ENCODE data around the gene BACE1-AS.

The BACE1-AS gene

DNA sequence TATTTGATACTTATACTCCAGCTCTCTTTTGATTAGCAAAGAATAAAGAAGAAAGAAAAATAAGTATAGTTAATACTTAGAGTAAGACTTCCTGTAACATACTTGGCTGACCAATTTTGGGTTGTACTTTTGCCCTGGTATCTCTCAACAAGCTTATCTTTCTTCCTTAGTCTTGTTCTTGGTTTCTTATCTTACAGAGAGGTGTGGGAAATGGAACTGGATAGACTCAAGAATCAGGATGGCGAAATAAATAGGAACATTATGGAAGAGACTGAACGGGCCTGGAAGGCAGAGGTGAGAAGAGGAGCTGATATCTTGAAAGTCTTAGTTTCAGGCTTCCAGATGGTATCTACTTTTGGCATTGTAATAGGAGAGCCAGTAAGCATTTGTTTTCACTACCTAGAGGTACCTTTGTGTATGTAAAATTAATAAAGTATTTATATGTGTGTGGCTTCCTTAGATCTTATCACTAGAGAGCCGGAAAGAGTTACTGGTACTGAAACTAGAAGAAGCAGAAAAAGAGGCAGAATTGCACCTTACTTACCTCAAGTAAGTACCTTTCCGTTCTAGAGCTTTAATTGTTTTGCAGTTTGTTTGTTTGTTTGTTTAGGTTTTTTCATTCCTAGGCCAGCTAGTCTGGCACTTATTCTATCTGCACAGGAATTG is 11.3 kb upstream of the BACE1-AS start:
- no peak overlapping the region for H3K27ac ChIP-seq
- no peak for TF ChIP-seq ZFX (IDR thresholded peaks at IDR 0.05; ENCODE audit: borderline replicate concordance)
- no peak for TF ChIP-seq CTCF (IDR thresholded peaks at IDR 0.05)

GRCh38 chr11:117281159-117281558 is 10.0 kb upstream of the BACE1-AS start:
- TF ChIP-seq CTCF (IDR thresholded peaks at IDR 0.05), result no peak
- TF ChIP-seq ZFX (IDR thresholded peaks at IDR 0.05; ENCODE audit: borderline replicate concordance), result no peak
- no peak overlapping the region for H3K27ac ChIP-seq

DNA sequence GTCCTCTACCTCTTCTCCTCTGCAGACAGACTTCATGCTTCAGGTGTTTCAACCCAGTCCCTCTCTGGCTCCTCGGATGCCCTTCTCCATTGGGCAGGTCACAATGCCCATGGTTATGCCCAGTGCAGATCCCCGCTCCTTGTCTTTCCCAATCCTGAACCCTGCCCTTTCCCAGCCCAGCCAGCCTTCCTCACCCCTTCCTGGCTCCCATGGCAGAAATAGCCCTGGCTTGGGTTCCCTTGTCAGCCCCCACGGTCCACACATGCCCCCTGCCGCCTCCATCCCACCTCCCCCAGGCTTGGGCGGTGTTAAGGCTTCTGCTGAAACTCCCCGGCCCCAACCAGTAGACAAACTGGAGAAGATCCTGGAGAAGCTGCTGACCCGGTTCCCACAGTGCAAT is 9.3 kb upstream of the BACE1-AS start:
- no peak overlapping the region for H3K27ac ChIP-seq
- TF ChIP-seq CTCF (IDR thresholded peaks at IDR 0.05), result no peak
- TF ChIP-seq ZFX (IDR thresholded peaks at IDR 0.05; ENCODE audit: borderline replicate concordance), result no peak

- TF ChIP-seq ZFX (IDR thresholded peaks at IDR 0.05; ENCODE audit: borderline replicate concordance) (no peak), CTCF (IDR thresholded peaks at IDR 0.05) (no peak)
- no peak overlapping the region for H3K27ac ChIP-seq
Measured at GRCh38 chr11:117282956-117283355, 8.2 kb upstream of the BACE1-AS start.

GRCh38 chr11:117284053-117284452 is 7.1 kb upstream of the BACE1-AS start:
- TF ChIP-seq CTCF (IDR thresholded peaks at IDR 0.05), result no peak
- TF ChIP-seq ZFX (IDR thresholded peaks at IDR 0.05; ENCODE audit: borderline replicate concordance), result no peak
- no peak overlapping the region for H3K27ac ChIP-seq

- H3K27ac ChIP-seq, result no peak overlapping the region
- TF ChIP-seq ZFX (IDR thresholded peaks at IDR 0.05; ENCODE audit: borderline replicate concordance) (no peak), CTCF (IDR thresholded peaks at IDR 0.05) (no peak)
Measured at GRCh38 chr11:117286588-117286987, 4.6 kb upstream of the BACE1-AS start.

- TF ChIP-seq CTCF (IDR thresholded peaks at IDR 0.05) (no peak), ZFX (IDR thresholded peaks at IDR 0.05; ENCODE audit: borderline replicate concordance) (no peak)
- H3K27ac ChIP-seq, result no peak overlapping the region
Measured at GRCh38 chr11:117287668-117288067, 3.5 kb upstream of the BACE1-AS start.
